Type B pancreatic cell (in vitro differentiated cells): ENCODE measurements around the gene IQCF2. TPM values are rescaled to one million over a fixed set of nuclear protein-coding genes. Genes with fewer than 3 reads are reported as not detected.
"Not testable (repeated sequence)": the region's sequence is repeated elsewhere in the genome, so short reads cannot be mapped to it uniquely, and the experiment has no call there.

ENCODE experiments used
- DNase-seq: peaks from one replicate; pipeline ENCODE4 v3.0.0; 2021; ENCODE audit warnings: mixed read lengths; ENCODE audit not compliant: unreplicated experiment; ENCODE audit errors: extremely low spot score
- H3K27ac Mint-ChIP-seq: 2 replicates; pipeline ENCODE4 v1.8.0; 2021; ENCODE audit warnings: mild to moderate bottlenecking, mixed read lengths
- H3K27me3 Mint-ChIP-seq: 2 replicates; pipeline ENCODE4 v1.8.0; 2021; ENCODE audit warnings: mixed read lengths
- H3K36me3 Mint-ChIP-seq: 2 replicates; pipeline ENCODE4 v1.8.0; 2021; ENCODE audit warnings: mixed read lengths
- H3K4me1 Mint-ChIP-seq: one replicate; pipeline ENCODE4 v1.8.0; 2021; ENCODE audit warnings: mixed read lengths; ENCODE audit not compliant: unreplicated experiment
- H3K4me3 Mint-ChIP-seq: 2 replicates; pipeline ENCODE4 v1.8.0; 2021; ENCODE audit warnings: mild to moderate bottlenecking, mixed read lengths
- H3K9me3 Mint-ChIP-seq: 2 replicates; pipeline ENCODE4 v1.8.0; 2021; ENCODE audit warnings: mixed read lengths
- CTCF ChIP-seq: fragments of 200-600 bp; sonication (generic); conservative IDR thresholded peaks from 2 replicates; pipeline ENCODE4 v1.5.0; 2021; ENCODE audit warnings: antibody characterized with exemption, mild to moderate bottlenecking
- total RNA-seq: library from RNA; stranded (reverse); gene quantifications from 2 replicates; pipeline ENCODE4 v1.2.1, GENCODE V29; 2021; ENCODE audit warnings: low replicate concordance

IQCF2 gene
- total RNA-seq, 1 donor from 2014 or later: not detected

GRCh38 chr3:51830836-51831385 lies 30.5 kb upstream of the IQCF2 start:
- H3K36me3 Mint-ChIP-seq: no peaks in the 10 kb centered on the region
- H3K4me3 Mint-ChIP-seq: no peak overlapping the region

DNA sequence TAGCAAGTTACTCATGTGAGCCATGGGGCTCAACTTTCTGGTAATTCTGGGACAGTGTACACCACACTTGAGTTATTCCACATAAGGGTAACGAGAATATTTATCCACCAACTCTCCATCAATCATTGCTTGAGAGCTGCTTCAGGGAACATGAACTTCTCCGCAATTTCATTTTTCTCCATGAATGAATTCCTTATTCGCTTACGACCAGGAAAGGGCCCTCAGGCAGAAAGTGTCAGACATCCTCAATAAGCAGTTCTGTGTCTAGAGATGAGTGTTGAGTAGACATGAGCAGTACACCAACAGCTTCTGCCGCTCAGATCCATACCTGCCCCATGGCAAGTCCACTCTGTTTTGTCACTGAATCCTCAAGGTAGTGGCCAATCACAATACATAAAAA lies 24.8 kb upstream of the IQCF2 start:
- no peaks in the 10 kb centered on the region for H3K4me1 Mint-ChIP-seq
- no peaks in the 10 kb centered on the region for H3K9me3 Mint-ChIP-seq

More at GRCh38 chr3:51830836-51831385, 30.5 kb upstream of the IQCF2 start:
- Mint-ChIP-seq H3K27ac (no peak overlapping the region), H3K4me1 (no peaks in the 10 kb centered on the region), H3K27me3 (peaks cover 14% of the 10 kb centered on the region), H3K9me3 (no peaks in the 10 kb centered on the region)
- no peak for DNase-seq
- TF ChIP-seq CTCF: no peak

GRCh38 chr3:51845129-51845528 lies 16.3 kb upstream of the IQCF2 start:
- Mint-ChIP-seq H3K4me3 (no peak overlapping the region), H3K36me3 (no peaks in the 10 kb centered on the region), H3K9me3 (no peaks in the 10 kb centered on the region), H3K4me1 (no peaks in the 10 kb centered on the region), H3K27me3 (peaks cover 9% of the 10 kb centered on the region), H3K27ac (no peak overlapping the region)
- no peak for DNase-seq
- no peak for TF ChIP-seq CTCF

More for the DNA sequence above, 24.8 kb upstream of the IQCF2 start:
- no peak overlapping the region for H3K27ac Mint-ChIP-seq
- no peaks in the 10 kb centered on the region for H3K36me3 Mint-ChIP-seq
- DNase-seq: no peak
- TF ChIP-seq CTCF: no peak
- H3K4me3 Mint-ChIP-seq: no peak overlapping the region
- peaks cover 23% of the 10 kb centered on the region for H3K27me3 Mint-ChIP-seq

DNA sequence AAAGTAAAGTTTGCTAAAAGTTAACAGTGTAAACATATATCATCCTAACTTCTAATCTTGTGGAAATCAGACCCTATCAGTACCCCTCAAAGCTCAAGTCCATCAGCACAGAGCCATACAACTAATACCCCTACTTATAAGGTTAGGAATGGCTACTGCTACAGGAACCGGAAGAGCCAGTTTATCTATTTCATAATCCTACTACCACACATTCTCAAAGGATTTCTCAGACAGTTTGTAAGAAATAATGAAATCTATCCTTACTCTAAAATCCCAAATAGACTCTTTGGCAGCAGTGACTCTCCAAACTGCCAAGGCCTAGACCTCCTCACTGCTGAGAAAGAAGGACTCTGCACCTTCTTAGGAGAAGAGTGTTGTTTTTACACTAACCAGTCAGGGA lies 6.0 kb upstream of the IQCF2 start:
- H3K36me3 Mint-ChIP-seq, H3K4me3 Mint-ChIP-seq, DNase-seq, H3K9me3 Mint-ChIP-seq, H3K27me3 Mint-ChIP-seq, H3K4me1 Mint-ChIP-seq: not testable (repeated sequence)
- peak overlapping the region; percentile 74 for H3K27ac Mint-ChIP-seq

DNA sequence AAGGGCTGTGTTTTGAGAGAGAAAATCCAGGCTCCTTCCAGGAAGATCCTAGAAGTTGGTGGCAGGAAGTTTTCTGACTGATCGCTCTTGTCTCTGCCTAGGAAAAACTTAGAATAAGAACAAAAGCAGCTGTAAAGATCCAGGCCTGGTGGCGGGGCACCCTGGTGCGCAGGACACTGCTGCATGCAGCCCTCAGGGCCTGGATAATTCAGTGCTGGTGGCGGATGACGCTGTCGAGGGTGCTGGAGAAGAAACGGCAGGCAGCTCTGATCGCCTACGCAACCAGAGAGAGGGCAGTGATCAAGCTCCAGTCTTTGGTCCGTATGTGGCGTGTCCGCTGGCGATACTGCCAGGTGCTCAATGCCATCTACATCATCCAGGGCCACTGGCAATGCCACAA lies 1.5 kb downstream of the IQCF2 start:
- no peak overlapping the region for H3K4me3 Mint-ChIP-seq
- no peaks in the 10 kb centered on the region for H3K9me3 Mint-ChIP-seq
- TF ChIP-seq CTCF: no peak
- H3K4me1 Mint-ChIP-seq: no peaks in the 10 kb centered on the region
- DNase-seq: no peak
- H3K36me3 Mint-ChIP-seq: no peaks in the 10 kb centered on the region
- H3K27ac Mint-ChIP-seq: no peak overlapping the region
- no peaks in the 10 kb centered on the region for H3K27me3 Mint-ChIP-seq

DNA sequence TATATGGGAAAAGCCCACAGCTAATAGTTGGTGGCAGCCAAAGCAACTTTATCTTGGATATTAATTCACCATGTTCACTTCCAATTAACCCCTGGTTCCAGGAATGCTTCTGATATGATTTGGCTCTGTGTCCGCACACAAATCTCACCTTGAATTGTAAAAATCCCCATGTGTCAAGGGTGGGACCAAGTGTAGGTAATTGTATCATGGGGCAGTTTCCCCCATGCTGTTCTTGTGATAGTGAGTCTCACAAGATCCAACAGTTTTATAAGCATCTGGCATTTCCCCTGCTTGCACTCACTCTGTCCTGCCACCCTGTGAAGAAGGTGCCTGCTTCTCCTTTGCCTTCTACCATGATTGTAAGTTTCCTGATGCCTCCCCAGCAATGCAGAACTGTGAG lies 7.5 kb downstream of the IQCF2 start:
- H3K4me3 Mint-ChIP-seq, DNase-seq, H3K36me3 Mint-ChIP-seq, H3K27me3 Mint-ChIP-seq, H3K9me3 Mint-ChIP-seq, H3K4me1 Mint-ChIP-seq: not testable (repeated sequence)
- peak overlapping the region; percentile 35 for H3K27ac Mint-ChIP-seq

- no peak for TF ChIP-seq CTCF
Observed at GRCh38 chr3:51869304-51869703, 7.9 kb downstream of the IQCF2 start.

More at GRCh38 chr3:51869304-51869703, 7.9 kb downstream of the IQCF2 start:
- Mint-ChIP-seq H3K27me3 (peaks cover 3% of the 10 kb centered on the region), H3K4me3 (no peak overlapping the region), H3K9me3 (no peaks in the 10 kb centered on the region), H3K27ac (peak overlapping the region; percentile 35), H3K4me1 (no peaks in the 10 kb centered on the region), H3K36me3 (no peaks in the 10 kb centered on the region)
- DNase-seq: no peak
